KOPT-K1 (cell line): ENCODE data around the gene GLI3.

Experiments used
- H3K27ac ChIP-seq: fragments of 200-600 bp; sonication (generic); 2 replicates; pipeline ENCODE4 v1.5.1; 2016; ENCODE audit warnings: antibody characterized with exemption, mild to moderate bottlenecking, low read depth, low read length; ENCODE audit not compliant: poor library complexity, severe bottlenecking
- H3K36me3 ChIP-seq: fragments of 200-600 bp; sonication (generic); 2 replicates; pipeline ENCODE4 v1.5.1; 2017; ENCODE audit warnings: antibody characterized with exemption, mild to moderate bottlenecking, low read length, moderate library complexity; ENCODE audit not compliant: insufficient read depth
- H3K9me3 ChIP-seq: fragments of 200-600 bp; sonication (generic); 2 replicates; pipeline ENCODE4 v1.5.1; 2017; ENCODE audit warnings: antibody characterized with exemption, low read length, mild to moderate bottlenecking; ENCODE audit not compliant: insufficient read depth, poor library complexity, severe bottlenecking

Gene GLI3

DNA sequence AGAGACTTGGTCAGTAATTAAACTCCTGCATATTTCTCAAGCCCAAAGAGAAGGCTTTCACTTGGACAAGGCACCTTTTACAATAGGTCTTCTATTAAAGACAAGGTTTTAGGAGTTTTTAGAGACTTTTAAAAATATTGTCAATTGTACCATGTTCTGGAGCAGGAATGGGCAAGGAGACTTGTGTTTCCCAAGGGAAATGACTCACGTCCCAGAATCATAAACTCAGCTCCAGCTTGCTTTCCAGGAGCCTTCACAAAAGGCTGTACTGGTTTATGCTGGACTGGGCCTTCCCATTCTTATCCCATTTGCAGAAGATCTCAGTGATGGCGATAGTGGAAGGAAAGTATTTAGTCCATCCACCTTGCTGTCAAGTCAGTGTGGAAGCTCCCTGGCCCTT lies 7.8 kb upstream of the GLI3 start:
- H3K27ac ChIP-seq, result no peak overlapping the region
- H3K36me3 ChIP-seq, result no peaks in the 10 kb centered on the region

DNA sequence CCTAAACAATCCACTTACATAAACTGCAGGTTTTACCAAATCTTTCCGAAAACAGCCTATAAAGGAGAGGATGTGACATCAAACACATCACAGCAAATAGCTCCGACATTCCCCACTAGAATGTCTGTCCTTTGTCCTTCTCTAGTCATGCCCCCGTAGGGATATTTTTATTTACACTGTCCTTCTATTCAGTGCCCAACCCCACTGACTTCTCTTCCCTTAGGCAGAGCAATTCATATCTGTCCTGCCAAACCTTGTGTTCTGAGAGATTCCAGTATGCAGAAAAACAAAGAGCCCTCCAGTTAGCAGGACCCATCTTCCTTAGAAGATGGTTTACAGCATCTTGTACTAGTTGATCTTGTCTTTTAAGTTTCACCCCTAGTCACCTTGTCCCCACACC lies 5.4 kb upstream of the GLI3 start:
- Histone ChIP-seq H3K9me3 (no peaks in the 10 kb centered on the region), H3K27ac (no peak overlapping the region), H3K36me3 (no peaks in the 10 kb centered on the region)

More for the DNA sequence above, 7.8 kb upstream of the GLI3 start:
- no peaks in the 10 kb centered on the region for H3K9me3 ChIP-seq

DNA sequence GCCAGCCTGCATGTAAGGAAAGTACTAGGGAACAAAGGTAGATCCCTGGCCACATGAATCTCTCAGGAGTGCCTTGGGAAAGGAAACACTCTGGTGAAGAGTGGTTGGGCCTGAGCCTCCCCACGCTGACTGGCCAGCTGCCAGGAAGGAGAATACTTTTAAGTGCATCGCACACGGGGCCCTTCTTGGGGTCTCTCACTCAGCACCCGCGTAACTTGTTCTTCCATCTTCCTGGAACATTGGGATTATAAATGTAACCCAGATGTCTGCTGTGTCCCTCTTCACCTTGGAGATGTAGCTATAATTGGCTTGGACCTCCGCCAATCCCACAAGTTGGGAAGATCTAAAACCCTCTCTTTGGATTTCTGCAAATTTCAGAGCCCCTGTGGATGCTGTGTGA lies 4.4 kb upstream of the GLI3 start:
- H3K36me3 ChIP-seq, result no peaks in the 10 kb centered on the region
- no peak overlapping the region for H3K27ac ChIP-seq
- peaks cover under 1% of the 10 kb centered on the region for H3K9me3 ChIP-seq

DNA sequence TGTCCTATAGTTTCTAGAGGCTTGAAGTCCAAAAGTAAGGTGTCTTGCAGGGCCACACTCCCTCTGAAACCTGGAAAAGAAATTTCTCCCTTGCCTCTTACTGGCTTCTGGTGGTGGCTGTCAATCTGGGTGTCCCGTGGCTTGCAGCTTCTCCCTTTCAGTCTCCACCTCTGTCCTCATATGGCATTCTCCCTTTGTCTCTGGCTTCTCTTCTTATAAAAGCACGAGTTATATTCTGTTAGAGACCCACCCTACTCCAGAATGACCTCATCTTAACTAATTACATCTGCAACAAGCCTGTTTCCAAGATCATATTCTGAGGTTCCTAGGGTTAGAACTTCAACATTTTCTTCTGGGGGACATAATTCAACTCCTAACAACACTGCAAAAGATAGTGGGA lies 3.4 kb upstream of the GLI3 start:
- Histone ChIP-seq H3K36me3 (no peaks in the 10 kb centered on the region), H3K9me3 (peaks cover 4% of the 10 kb centered on the region), H3K27ac (no peak overlapping the region)

DNA sequence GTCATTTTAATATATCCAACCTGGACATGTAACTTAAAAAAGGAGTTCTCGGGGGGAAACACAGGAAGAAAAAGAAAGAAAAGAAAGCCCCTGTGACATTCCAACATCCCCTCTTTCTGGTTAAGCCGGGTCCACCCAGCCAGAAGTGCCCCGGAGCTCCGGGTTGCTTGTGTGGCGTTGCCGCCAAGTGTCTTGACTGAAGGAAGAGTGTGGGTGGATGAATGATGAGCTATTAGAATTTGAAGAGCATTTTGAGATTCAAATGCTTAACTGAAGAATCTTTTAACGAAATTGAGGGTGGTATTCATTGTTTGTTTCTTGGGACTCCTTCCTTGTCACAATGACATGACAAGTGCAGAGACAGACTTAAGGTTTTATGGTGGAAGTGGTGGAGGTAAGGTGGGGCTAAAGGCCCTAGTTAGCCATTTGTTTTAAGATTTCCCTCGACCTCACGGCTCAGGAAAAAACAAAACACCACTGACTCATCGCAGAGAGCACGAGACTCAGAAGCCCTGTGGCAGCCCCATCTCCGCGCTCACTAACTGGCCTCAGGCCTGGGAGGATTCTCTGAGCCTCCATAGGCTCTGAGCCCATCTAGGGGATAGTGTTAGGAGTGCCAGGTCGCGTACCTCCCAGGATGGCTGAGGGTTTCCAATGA lies 1.8 kb upstream of the GLI3 start:
- Histone ChIP-seq H3K36me3 (no peaks in the 10 kb centered on the region), H3K9me3 (peaks cover 4% of the 10 kb centered on the region), H3K27ac (no peak overlapping the region)

DNA sequence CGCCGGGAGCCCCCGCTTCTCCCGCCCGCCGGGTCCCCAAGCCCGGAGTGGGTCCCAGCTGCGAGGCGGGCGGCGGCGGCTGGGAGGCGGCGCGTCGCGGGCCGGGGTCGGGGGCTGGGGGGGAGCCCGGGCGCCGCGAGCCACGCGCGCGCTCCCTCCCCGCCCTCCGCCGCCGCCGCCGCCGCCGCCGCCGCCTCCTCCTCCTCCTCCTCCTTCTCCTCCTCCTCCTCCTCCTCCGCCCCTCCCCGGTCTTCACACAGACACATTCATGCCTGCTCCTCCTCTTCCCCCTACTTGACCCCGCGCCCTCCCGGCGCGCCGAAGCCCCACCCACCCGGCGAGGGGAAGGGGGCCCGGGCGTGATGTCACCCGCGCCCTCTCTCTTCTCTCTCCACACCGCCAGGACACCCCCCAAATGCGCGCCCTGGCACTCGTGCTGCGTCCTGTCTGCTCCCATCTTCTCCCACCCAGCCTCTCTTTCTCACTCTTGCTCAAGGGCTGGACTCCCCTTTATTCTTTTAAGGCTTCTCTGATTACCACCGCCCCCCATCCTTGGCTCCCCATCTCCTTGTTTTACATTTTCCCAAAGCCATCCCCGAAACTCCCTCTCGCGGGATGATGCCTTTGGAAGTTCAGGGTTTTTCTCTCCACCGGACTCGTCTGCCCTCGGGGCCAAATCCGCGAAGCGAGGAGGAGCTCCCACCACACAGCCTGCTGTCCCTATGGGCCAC lies 967 bp upstream of the GLI3 start:
- Histone ChIP-seq H3K9me3 (peaks cover 4% of the 10 kb centered on the region), H3K36me3 (no peaks in the 10 kb centered on the region), H3K27ac (no peak overlapping the region)

DNA sequence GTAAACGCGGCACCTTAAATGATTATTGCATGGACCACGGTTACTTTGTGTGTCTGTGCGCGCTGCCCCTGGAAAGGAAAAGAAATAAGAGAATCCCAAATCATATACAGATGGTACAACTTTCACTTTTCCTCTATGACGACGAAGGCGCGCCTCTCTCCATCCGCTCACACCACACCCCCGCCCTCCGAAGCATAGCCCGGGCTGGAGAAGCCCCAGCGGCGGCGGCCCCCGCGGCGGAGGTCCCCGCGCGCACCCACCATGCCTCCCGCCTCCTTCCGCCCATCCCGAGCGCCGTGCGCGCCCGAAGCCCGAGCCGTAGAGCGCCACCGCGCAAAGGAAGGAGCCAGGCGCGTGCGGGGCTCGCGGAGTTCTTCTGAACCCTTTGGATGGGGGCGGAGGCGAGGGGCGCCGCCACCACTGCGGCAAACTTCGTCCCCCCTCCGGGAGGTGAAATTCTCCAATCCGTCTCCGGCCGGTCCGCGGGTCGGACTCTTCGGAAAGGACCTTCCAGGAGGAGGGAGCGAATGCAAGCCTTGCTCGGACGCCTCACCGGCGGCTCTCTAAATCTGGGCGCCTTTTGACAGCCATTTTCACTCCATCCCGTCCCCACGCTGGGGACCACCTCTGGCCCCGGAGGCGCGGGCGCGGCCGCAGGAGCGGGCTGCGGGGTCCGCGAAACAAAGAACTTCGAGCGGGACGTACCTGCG lies 588 bp downstream of the GLI3 start:
- peaks cover 4% of the 10 kb centered on the region for H3K9me3 ChIP-seq
- no peak overlapping the region for H3K27ac ChIP-seq
- no peaks in the 10 kb centered on the region for H3K36me3 ChIP-seq

DNA sequence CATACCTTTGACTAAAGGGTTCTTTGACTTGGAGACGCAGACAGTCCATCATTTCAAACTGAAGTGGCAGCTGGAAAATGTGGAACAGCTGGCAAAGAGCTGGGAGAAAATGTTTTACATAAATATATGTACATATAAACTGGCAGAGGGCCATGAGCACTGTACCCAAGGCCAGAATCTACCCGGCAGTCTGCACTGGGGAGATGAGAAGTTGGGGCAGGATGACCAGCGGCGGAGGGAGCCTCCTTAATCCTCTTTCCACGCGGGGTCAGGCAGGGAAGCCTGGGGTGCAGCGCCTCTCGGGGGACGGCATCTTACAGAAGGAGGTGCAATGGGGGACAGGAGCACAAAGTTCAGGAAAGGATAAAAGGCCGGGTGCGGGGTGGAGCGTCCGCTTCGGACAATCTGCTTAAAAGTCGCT lies 1.3 kb downstream of the GLI3 start:
- Histone ChIP-seq H3K36me3 (no peaks in the 10 kb centered on the region), H3K27ac (no peak overlapping the region)

DNA sequence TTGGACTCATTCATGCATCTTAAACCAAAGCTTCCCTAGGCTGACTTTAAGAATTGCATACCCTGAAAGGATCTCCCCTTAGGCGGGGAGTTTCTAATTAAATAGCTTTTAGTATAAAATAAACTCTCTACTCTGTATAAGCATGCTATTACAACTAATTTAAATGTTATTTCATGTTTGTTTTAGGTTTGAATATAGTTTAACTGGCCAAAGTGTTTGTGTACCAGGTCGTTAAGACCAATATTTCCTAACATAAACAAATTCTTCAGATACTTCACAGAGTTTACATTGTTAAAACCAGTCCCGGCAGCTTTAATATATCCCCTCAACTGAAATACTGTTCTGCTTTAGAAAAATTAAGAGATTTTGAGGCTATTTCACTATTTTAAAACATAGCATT lies 2.3 kb downstream of the GLI3 start:
- Histone ChIP-seq H3K27ac (no peak overlapping the region), H3K9me3 (peaks cover 4% of the 10 kb centered on the region)

More for the DNA sequence above, 1.3 kb downstream of the GLI3 start:
- H3K9me3 ChIP-seq, result peaks cover 4% of the 10 kb centered on the region

DNA sequence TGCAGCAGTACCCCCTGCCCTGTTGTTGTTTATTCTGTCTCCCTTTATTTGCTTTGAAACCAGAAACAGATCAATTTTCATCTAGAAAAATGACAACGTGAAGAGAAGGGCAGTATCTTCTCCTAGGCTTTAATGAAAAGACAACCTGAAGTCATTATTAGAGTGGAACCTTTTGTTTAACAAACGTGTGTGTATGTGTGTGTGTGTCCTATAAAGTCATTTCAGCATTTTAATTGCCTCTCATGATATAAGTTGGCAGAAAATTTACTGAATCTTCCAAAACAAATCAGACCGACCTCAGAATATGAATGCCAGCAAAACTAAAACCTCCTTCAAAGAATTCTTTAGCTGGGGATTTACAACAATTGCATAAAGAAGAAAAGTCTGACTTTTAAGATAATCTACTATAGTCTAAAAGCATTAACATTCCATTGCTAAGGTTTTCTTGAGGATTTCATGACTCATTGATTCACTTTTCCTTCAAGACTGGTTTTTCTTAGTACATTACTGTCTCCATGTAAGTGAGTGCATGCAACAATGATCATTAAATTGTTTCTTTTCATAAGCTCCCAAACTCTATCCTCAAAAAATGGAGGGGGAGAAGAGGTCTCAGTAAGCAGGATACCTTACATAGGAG lies 3.2 kb downstream of the GLI3 start:
- Histone ChIP-seq H3K36me3 (no peaks in the 10 kb centered on the region), H3K9me3 (peaks cover 4% of the 10 kb centered on the region), H3K27ac (no peak overlapping the region)

More for the DNA sequence above, 2.3 kb downstream of the GLI3 start:
- no peaks in the 10 kb centered on the region for H3K36me3 ChIP-seq

DNA sequence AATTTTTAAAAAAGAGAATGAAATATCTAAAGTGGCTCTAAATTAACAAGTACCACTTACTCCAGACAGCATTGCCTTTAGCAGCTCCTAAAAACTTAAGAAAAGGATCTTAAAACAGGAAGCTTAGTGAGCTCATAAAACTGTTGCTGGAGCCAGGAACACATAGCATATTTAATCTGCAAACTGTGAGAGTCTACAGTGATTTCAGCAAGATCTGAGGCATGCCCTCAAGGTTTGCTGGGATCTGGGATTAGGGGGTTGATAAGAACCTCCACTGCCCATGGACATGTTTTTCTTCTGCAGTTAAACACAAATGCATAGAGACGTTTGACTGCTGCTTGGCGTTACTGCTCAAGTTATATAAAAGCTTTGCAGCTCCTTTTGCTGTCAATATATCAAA lies 3.8 kb downstream of the GLI3 start:
- no peaks in the 10 kb centered on the region for H3K36me3 ChIP-seq
- H3K27ac ChIP-seq, result no peak overlapping the region
- peaks cover 9% of the 10 kb centered on the region for H3K9me3 ChIP-seq

DNA sequence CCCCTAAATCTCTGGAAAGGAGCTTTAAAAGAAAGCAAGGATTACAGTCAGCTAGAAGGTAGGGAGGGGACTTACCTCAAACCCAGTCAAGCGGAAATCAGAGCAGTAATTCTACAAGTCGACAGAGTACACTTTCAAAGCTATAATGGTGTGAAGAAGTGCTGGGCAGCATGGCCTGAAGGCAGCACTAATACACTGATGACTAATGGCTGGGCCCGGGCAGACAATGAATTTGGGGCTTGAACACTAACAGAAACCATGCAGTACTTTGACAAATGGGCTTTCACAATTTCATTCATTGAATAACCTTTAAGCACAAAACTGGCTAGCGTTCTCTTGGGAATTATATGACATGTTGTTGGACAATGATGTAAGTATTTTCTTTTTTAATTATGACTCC lies 4.7 kb downstream of the GLI3 start:
- Histone ChIP-seq H3K36me3 (no peaks in the 10 kb centered on the region), H3K9me3 (peaks cover 11% of the 10 kb centered on the region), H3K27ac (no peak overlapping the region)

DNA sequence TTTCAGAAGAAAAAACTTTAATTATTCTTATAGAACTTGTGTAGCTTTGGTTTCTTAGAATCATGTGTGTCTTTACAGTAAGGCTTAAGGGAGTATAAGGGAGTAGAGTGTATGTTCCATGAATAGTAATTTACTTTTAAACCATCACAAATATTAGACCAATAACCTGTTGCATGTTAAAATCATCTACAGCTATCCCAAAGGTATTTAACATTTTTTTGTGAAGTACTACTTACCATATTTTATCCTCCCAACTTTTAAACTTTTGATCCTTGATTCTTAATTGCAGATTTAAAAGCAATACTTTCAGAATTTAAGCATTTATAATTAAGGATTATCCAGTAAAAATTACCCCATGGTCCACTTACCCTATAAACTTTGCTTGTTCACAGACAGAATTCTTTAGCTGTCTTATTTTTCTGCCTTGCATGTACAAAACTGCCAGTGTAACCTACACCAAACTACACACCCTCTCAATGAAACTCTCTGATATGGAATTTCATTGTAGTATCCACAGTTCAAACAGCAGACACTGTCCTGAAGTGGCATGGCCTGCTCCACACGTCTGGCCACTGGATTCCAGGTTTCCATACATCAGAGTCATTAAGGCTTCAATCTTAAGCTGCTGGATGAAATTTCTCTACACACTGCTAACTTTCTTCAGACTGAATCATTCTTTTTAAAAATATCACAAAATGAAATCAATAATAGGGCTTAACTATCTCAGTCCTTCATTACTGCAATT lies 5.8 kb downstream of the GLI3 start:
- peaks cover 8% of the 10 kb centered on the region for H3K9me3 ChIP-seq
- no peak overlapping the region for H3K27ac ChIP-seq
- H3K36me3 ChIP-seq, result no peaks in the 10 kb centered on the region

DNA sequence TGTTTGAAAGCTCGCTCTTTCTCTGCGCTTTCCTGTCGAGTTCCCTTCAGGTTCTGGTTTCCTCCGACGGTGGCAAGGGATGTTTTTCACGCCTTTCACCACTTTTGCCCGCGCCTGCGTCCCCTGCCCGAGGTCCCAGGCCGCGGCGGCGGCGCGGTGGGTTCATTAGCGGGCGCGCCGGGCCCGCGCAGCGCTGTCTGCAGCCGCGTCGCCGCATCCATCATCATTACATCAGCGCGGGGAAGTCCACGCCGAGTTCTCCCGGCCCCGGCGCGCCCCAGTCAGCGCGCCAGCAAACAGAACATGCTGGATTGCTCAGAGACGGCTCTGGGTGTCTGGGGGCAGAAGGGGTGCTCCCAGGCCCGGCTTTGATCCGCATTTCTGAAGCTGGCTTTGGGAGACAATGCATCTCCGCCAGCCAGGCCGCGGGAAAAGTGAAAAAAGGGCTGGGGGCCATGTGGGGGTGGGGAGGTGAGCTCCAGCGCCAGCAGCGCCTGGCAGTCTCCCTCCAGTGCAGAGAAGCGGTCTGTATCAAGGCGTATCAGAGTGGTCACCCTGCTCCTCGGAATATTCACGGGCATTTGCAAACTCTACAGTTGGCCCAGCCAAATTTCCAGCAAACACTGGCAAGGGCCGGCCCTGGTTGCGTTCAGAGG lies 8.9 kb downstream of the GLI3 start:
- Histone ChIP-seq H3K9me3 (peaks cover 7% of the 10 kb centered on the region), H3K27ac (no peak overlapping the region)

More for the DNA sequence above, 8.9 kb downstream of the GLI3 start:
- no peaks in the 10 kb centered on the region for H3K36me3 ChIP-seq
